Endodermal cell (in vitro differentiated cells): Measurements from ENCODE around the gene ATP1A4. TPM values are rescaled to one million over a fixed set of nuclear protein-coding genes. Genes with fewer than 3 reads are reported as not detected.

ENCODE experiments used
- DNase-seq: peaks from one replicate; pipeline ENCODE4 v3.0.0-alpha.2; 2017
- H3K27ac ChIP-seq: 2 replicates; pipeline ENCODE4 v1.5.1; 2013; ENCODE audit warnings: mild to moderate bottlenecking, low read depth, low read length, moderate library complexity
- H3K27me3 ChIP-seq: 2 replicates; pipeline ENCODE4 v1.6.1; 2013; ENCODE audit warnings: mild to moderate bottlenecking, low read length, moderate library complexity; ENCODE audit not compliant: insufficient read depth, control insufficient read depth, poor library complexity, severe bottlenecking
- H3K36me3 ChIP-seq: 2 replicates; pipeline ENCODE4 v1.7.0; 2013; ENCODE audit warnings: mild to moderate bottlenecking, low read length, moderate library complexity; ENCODE audit not compliant: control insufficient read depth, insufficient read depth
- H3K4me1 ChIP-seq: one replicate; pipeline ENCODE4 v1.7.0; 2013; ENCODE audit warnings: low read length; ENCODE audit not compliant: control insufficient read depth, insufficient read depth
- H3K4me3 ChIP-seq: 2 replicates; pipeline ENCODE4 v1.5.1; 2013; ENCODE audit warnings: mild to moderate bottlenecking, low read length, moderate library complexity
- H3K9ac ChIP-seq: 2 replicates; pipeline ENCODE4 v1.6.1; 2013; ENCODE audit warnings: mild to moderate bottlenecking, low read length, moderate library complexity; ENCODE audit not compliant: poor library complexity, severe bottlenecking; ENCODE audit errors: extremely low read depth
- H3K9me3 ChIP-seq: 2 replicates; pipeline ENCODE4 v1.6.1; 2013; ENCODE audit warnings: mild to moderate bottlenecking, low read length, moderate library complexity; ENCODE audit not compliant: control insufficient read depth
- H3K27ac Mint-ChIP-seq: 2 replicates; pipeline ENCODE4 v1.8.0; 2020; ENCODE audit warnings: mixed read lengths
- H3K27me3 Mint-ChIP-seq: 2 replicates; pipeline ENCODE4 v1.8.0; 2021; ENCODE audit warnings: mild to moderate bottlenecking, mixed read lengths; ENCODE audit not compliant: insufficient read depth
- H3K36me3 Mint-ChIP-seq: 2 replicates; pipeline ENCODE4 v1.8.0; 2020; ENCODE audit warnings: low read depth, mixed read lengths
- H3K4me1 Mint-ChIP-seq: 2 replicates; pipeline ENCODE4 v1.8.0; 2020; ENCODE audit warnings: mixed read lengths
- H3K4me3 Mint-ChIP-seq: 2 replicates; pipeline ENCODE4 v1.8.0; 2020; ENCODE audit warnings: mild to moderate bottlenecking, moderate library complexity, mixed read lengths
- H3K9me3 Mint-ChIP-seq: 2 replicates; pipeline ENCODE4 v1.8.0; 2020; ENCODE audit warnings: mild to moderate bottlenecking, mixed read lengths
- CTCF ChIP-seq: fragments of 200-600 bp; sonication (generic); conservative IDR thresholded peaks from 2 replicates; pipeline ENCODE4 v1.5.0; 2021; ENCODE audit warnings: antibody characterized with exemption, mild to moderate bottlenecking
- WGBS, 2 experiments: methylation state at CpG; one replicate each; pipeline versions ENCODE4 v1.1.5 to v1.1.7; 2013; ENCODE audit warnings: missing lambda C conversion rate in 2 of 2, mixed read lengths in 1 of 2; ENCODE audit not compliant: insufficient coverage in 1 of 2, insufficient read length in 1 of 2; 5-methylcytosine and 5-hydroxymethylcytosine counted together
- total RNA-seq, 2 donors: library from RNA; stranded (reverse); fragmentation: NEBNext Ultra II Directional in 1 of 2; extraction: Animal tissue kit (Norgen Biotek cat#: 25700) in 1 of 2; gene quantifications; 2 replicates in 1 of 2; 3 replicates in 1 of 2; pipeline ENCODE4 v1.2.1, GENCODE V29; 2021

Gene ATP1A4
- total RNA-seq, 2 donors from 2014 or later: 0.55 to 0.75 TPM

- Histone ChIP-seq H3K27ac (no peak overlapping the region), H3K4me3 (no peak overlapping the region), H3K9me3 (no peaks in the 10 kb centered on the region), H3K9ac (no peak overlapping the region), H3K36me3 (no peaks in the 10 kb centered on the region), H3K27me3 (no peaks in the 10 kb centered on the region), H3K4me1 (no peaks in the 10 kb centered on the region)
- Mint-ChIP-seq H3K27ac (no peak overlapping the region), H3K4me1 (peaks cover 21% of the 10 kb centered on the region), H3K27me3 (no peaks in the 10 kb centered on the region), H3K4me3 (no peak overlapping the region), H3K36me3 (no peaks in the 10 kb centered on the region), H3K9me3 (no peaks in the 10 kb centered on the region)
- no peak for TF ChIP-seq CTCF
- WGBS, 2 experiments: 91 to 94% methylated on average over 7 to 10 of the region's 10 CpGs
- DNase-seq: no peak
Measured at GRCh38 chr1:160164121-160164520, 12.7 kb downstream of the ATP1A4 start.

- Mint-ChIP-seq H3K9me3 (no peaks in the 10 kb centered on the region), H3K27me3 (no peaks in the 10 kb centered on the region), H3K36me3 (no peaks in the 10 kb centered on the region), H3K4me1 (peaks cover 38% of the 10 kb centered on the region), H3K27ac (no peak overlapping the region), H3K4me3 (no peak overlapping the region)
- no peak for DNase-seq
- Histone ChIP-seq H3K36me3 (no peaks in the 10 kb centered on the region), H3K27ac (no peak overlapping the region), H3K4me1 (peaks cover 8% of the 10 kb centered on the region), H3K4me3 (no peak overlapping the region), H3K9me3 (no peaks in the 10 kb centered on the region), H3K9ac (no peak overlapping the region), H3K27me3 (no peaks in the 10 kb centered on the region)
- 87 to 100% methylated on average over 6 to 12 of the region's 12 CpGs for WGBS, 2 experiments
- TF ChIP-seq CTCF: no peak
Measured at GRCh38 chr1:160166166-160166868, 14.9 kb downstream of the ATP1A4 start.

- H3K9me3 Mint-ChIP-seq: no peaks in the 10 kb centered on the region
- H3K4me3 ChIP-seq: no peak overlapping the region
- peaks cover 8% of the 10 kb centered on the region for H3K4me1 ChIP-seq
- no peak overlapping the region for H3K27ac Mint-ChIP-seq
- no peak for TF ChIP-seq CTCF
- no peaks in the 10 kb centered on the region for H3K36me3 ChIP-seq
- no peaks in the 10 kb centered on the region for H3K9me3 ChIP-seq
- no peaks in the 10 kb centered on the region for H3K36me3 Mint-ChIP-seq
- peaks cover 1% of the 10 kb centered on the region for H3K27me3 Mint-ChIP-seq
- no peak overlapping the region for H3K9ac ChIP-seq
- no peak overlapping the region for H3K27ac ChIP-seq
- WGBS, 2 experiments: 93 to 100% methylated on average over 1 to 4 of the region's 4 CpGs
- no peaks in the 10 kb centered on the region for H3K27me3 ChIP-seq
- DNase-seq: no peak
- no peak overlapping the region for H3K4me3 Mint-ChIP-seq
- H3K4me1 Mint-ChIP-seq: peaks cover 44% of the 10 kb centered on the region
Measured at GRCh38 chr1:160167056-160167455, 15.7 kb downstream of the ATP1A4 start.
